GM21447 (cell line): ENCODE measurements around the gene ATG2A.
A peak's percentile ranks its signal among the peaks of the same experiment; 100 is the strongest.

Source experiments
- ATAC-seq: cut with Tn5 transposase; IDR thresholded peaks from one replicate; pipeline ENCODE4 v1.9.1; 2021; ENCODE audit not compliant: unreplicated experiment

The ATG2A gene

DNA sequence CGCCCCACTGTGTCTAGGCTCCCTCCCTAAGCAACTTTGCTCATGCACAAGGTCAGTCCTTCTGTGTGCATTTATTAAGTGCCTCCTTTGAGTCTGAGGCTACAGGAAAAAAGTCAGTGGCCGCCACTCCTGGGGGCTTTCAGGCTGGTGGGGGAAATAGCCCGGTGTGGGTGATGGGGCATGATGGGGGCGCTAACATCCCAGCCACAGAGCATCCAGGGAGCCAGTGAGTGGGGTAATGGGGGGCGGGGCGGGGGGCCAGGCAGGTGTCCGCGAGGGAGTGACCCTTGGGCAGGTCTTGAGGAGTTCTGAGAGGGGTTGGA lies 28.6 kb downstream of the ATG2A start:
- no peak for ATAC-seq

DNA sequence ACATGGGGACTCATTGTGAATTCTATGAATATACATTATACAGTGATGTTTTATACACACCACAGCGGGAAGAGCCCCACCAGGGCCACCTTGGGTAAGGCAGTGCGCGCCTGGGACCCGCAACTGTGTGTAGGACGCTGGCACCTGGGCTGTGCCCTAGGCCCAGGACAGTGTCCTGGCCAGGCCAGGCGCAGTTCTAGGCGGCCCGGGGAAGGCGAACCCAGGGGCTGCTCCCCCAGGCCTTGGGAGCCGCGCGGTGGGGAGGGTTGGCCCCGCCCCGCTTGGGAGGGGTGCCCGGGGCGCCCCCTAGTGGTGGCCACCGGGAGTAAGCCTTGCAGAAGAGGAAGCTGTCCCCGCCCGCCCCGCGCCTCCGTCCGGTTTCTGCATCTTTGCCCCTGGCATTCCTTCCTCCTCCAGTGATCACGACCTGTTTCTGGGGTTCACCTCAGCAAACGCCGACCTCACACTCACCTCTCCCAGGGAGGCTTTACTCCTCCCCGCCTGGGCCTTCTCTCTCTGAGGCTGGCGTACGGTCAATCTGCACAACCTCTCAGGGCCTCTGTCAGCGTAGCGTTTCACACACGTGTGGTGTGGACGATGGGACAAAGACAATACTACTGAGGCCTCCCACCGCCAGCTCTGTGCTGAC lies 29.1 kb downstream of the ATG2A start:
- ATAC-seq: peak; percentile 65

DNA sequence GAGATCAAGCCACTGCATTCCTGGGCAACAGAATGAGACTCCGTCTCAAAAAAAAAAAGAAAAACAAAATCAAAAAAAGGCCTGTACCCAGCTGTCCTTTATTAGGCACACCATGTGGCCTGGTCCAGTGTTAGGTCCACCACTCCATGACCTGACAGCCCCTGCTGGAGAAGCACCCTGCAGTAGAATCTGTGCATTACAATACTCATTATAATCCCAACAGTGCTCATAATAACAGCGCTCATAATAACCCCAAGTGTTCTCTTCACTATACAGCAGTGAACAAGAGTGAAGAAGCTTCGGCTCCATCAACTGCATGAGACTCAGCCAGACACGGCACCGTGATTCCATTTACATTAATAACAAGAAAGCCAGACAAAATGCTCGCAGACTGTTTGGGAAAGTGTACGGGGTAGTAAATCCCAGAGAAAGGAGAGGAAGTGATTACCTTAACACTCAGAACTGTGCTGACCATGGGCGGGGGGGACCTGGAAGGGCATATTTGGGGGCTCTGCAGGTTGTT lies 29.7 kb downstream of the ATG2A start:
- no peak for ATAC-seq

DNA sequence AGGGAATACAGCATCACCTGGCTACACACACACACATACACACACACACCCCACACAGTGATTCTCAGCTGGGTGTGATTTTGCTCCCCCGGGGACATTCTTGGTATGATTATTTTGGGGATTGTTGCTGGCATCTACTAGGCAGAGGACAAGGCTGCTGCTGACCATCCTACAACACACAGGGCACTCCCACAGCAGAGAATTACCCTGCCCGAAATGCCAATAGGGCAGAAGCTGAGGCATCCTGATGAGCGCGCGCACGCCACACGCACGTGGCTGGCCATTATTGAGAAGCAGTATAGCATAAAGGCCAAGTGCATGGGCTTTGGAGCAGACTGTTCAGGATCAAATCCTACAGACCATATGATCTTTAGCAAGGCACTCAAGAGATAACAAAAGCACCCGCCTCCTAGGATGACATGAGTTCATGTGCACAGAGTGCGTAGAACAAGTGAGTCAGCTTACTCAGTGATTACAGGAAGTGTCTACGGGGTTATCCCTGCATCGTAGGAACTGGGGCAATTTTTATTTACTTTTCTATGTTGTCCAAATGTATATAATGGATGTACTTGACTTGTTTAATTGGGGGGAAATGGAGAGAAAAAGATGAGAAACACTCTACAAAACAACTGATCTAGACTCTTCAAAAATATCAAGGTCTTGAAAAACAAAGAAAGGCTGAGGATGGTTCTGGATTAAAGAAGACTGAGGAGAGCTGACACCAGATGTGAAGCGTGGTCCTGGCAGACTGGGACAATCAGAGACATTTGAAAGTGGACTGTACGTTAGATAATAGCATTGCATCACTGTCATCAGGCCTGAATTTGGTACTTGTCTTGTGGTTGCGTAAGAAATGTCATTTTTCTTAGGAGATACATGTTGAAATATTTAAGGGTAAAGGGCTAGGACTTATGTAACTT lies 31.4 kb downstream of the ATG2A start:
- ATAC-seq: no peak

DNA sequence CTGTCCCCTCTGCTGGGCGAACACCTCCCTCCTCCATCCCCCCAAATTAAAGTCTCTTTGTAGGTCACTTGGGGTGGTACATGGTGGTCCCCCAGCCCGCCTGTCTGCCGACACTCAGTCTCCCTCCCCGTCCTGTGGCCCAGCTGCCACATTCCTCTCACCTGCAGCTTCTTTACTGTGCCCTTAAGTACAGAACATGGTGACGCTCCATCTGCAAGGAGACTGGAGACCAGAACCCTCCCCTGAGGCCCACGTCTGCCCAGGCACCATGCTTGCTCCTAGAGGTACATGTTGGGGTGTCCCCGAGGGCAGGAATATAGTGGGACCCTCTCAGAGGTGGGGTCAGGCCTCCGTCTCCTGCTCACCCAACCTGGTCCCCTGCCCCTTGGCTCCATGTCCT lies 33.0 kb downstream of the ATG2A start:
- ATAC-seq: no peak

DNA sequence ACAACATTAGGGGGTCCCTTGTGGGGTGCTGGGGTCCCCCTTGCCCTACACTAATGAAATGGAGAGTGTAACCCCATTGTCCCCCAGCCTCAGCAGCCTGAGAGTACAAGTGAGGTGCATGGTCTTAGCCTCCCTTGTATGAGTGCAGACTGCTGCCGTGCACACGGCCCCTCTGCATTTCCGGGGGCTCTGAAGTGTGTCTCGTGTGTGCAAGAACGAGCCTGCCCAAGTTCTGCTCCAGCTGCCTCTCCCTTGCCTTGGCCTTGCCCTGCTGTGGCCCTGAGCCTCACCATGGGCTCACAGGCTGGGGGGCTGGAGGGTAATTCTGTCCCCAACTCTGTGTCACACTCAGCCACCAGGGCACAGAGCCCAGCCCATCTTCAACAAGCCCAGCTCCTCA lies 33.4 kb downstream of the ATG2A start:
- ATAC-seq: no peak

DNA sequence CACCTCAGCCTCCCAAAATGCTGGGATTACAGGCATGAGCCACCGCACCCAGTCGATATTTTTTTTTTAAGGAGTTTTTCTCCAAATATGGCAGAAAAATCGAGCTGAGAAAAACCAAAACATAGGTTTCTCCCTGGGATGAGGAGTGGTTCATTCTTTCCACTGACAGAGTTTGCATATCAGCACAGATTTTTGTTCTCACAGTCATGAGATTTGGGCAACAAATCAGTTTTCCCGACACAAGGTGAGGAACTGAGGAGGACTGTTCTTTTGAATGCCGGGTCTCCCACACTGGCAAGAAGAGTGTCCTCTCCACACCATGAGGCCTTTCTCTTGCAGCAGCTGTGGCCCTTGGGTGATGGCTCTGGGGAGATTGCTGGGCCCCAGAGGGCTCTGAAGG lies 34.8 kb downstream of the ATG2A start:
- ATAC-seq: no peak

DNA sequence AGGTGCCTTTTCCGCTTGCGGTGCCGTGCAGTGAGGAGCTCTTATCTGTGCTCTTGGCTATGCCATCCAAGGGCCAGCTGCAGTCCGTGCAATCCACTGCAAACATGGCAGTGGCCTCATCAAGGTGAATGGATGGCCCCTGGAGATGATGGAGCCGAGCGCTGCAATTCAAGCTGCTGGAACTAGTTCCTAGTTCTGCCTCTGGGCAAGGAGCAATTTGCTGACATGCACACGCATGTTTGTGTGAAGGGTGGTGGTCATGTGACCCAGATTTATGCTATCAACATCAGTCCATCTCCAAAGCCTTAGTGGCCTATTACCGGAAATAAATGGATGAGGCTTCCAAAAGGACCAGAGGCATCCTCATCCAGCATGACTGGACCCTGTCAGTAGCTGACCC lies 35.5 kb downstream of the ATG2A start:
- ATAC-seq: no peak

DNA sequence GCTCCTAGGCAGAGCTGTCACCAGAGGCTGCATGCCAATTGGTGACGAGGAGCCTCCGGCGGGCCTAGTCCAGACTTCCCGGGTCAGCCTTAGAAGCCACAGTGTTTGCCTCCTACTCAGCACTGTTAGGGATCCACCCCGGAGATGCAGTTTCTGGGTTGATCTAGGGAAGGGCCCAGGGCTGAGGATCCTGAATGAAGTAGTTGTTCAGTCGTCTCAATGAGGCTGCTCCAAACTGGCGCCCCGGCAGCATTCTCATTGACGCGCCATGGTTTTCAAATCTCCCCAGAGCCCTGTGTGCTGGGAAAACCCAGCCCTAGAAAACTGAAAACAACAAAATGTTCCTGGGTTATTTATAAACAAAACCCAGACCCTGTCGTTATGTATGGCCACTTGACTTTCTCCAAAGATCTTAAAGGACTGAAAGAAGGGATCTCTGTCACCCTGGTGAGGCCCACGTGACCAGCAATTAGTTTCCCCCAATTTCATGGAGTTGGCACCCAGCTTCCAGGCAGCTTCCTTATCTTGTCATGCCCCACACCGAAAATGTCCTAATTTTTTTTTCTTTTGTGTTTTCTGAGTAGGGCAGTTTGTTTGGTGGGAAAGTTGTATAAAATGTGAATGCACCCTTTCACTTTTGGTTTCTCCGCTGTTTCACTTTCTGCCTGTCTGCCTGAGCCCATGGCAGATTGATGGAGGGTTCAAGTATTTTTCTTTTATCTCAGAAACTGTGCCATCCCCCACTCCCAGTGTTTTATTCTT lies 36.6 kb downstream of the ATG2A start:
- no peak for ATAC-seq

DNA sequence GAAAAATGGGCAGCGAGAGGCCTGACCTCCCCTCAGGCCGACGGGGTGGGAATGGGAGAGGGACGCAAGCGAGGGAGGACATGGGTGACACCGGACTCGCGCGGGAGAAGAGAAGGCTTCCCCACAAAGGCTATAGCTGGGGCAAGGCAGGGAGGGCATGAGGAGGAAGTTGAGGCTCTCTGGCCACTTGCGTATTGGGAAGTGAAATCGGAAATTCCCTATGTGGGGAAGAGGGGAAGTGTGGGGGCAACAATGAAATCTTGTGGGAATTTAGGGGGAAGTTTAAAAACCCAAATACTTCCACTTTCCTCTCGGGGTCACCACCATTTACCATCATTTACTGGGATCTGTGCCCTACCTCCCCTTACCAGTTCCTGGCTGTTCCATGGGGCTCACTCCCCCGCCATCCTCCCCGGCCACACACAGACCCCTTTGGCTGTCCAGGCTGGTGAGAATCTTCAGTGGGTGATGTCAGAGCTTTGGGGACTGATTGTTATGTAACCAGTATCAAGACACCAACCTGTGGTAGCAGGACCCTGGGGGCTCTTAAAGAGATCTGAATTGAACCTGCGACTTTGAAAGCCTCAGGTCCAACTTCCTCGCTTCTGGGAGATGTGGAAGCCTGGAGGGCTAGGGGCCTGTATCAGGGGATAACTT lies 37.6 kb downstream of the ATG2A start:
- ATAC-seq: peak; percentile 2

DNA sequence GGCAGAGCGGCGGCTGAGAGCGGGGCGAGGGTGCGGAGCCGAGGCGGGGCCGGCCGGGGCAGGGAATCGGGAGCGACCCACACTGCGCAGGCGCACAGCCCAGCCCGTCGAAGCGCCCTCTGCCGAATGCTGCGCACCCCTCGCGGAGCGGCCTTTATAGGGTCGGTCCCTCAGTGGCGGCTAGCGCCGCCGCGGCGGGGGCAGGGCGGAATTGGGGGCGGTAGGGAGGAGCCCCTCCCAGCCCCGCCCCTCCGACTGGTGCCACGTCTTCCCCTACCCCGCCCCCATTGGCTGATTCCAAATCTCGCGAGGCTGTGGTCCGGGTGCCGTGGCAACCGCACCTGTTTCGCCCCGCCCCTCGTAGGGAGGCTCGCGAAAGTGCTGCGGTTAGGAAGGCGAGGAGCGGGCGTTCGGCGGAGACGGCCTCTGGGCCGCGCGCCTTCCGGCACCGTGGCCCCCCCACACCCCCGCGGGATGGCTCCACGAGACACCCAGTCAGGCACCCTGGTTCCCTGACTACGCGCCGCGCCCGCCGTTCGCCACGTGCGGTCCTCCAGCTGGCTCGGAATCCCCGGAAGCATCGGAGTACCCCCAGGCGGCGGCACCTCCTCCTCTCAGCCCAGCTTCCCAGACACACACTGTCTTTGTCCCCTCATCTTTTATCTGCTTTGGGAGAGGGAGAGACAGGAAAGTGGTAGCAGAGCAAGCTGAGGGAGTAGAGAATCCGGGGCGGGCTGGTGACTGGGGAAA lies 38.3 kb downstream of the ATG2A start, which contains the start of gene EHD1:
Gene EHD1 (minus strand): TSS at position 128 of the 750 bp plus-strand sequence. CDS start 157 bp downstream, outside the sequence.
- ATAC-seq: peak; percentile 54

DNA sequence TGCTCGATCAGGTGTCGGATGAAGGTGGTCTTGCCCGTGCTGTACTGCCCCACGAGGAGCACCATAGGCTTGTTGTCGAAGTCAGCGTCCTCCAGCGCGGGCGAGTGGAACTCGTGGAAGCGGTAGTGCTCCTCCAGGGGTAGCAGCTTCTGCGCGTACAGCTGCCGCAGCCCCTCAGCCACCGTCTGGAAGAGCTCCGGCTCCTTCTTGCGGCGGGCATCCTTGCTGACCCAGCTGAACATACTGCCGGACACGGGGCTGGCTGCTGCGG lies 38.9 kb downstream of the ATG2A start:
- ATAC-seq: peak; percentile 4

DNA sequence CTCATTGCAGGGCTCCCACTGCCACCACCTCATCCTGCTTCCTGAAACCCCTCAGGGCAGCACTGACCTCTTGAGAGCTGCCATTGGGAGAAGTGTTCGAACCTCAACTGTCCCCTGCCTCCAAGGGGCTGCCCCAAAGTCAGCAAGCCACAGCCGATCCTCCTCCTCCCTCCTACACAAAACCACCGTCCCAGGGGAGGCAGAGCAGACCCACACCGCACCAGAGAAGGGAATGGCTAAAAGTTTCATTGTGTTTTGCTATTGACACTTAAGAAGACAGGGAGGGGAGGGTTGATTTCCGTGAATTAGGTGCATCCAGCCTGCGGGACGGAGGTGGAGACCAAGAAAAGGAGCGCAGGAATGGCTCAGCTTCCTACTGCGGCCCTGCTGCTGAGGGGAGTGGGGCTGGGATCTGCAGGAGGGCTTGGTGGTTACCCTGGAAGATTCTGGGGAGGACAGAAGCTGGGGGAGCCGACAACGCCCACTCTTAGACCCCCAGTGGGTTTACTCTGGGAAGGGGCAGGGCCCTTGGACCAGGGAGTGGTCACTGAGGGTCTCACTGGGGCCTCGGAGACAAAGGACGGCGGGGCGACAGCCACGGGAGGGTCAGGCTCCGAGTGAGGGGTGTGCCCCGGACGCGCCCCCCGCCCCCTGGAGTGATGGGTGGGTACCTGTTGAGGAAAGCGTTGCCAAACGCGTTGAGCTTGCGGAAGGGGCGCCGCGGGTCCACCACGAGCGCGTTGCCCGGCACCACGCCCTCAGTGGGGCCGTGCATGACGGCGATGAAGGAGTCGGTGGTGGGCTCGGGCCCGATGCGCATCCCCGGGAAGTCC lies 39.4 kb downstream of the ATG2A start:
- no peak for ATAC-seq

DNA sequence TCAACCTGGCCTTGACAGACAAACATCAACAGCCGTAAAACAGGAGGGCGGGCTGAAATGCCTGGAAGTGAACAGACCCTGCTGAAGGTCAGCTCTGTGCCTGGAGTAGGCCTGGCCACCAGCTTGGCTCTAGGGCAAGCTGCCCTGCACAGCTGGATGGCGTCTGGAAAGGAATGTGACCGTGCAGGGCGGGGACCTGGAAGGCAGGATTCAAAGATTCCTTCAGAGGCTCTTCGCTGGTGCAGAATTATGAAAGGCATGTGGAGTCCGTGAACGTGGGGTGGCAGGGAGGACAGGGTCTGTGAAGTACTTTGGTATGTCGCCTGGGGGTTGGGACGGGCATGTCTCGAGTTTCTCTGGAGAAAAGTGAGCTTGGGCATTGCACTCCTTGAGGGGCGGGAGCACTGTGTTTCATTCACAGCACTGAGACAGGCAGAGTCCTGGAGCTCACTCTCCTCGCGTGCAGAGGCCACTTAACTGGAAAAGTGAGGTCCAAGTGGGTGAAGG lies 40.1 kb downstream of the ATG2A start:
- ATAC-seq: no peak

DNA sequence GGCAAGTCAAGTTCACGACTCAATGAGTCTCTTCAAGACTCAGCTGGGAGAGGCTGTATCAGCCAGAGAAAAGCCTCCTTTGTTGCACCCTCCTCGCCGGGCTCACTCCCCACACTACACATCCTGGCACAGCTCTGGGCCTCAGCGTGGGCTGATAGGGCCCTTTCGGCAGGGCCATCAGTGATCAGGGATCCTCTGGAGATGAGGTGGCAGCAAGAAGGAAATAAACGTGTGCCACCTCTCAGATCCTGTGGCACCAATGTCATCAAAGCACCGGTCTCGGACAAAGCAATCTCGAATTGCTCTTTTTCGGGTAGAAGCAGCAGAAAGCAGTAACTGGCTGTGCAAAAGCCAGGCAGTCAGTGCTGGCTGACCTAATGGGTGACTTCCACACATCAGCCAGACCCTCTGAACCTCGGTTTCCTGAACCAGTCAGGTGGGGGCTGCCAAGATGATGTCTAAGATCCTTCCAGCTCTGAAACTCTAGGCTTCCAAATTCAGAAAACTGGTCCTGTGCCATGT lies 40.7 kb downstream of the ATG2A start:
- no peak for ATAC-seq

DNA sequence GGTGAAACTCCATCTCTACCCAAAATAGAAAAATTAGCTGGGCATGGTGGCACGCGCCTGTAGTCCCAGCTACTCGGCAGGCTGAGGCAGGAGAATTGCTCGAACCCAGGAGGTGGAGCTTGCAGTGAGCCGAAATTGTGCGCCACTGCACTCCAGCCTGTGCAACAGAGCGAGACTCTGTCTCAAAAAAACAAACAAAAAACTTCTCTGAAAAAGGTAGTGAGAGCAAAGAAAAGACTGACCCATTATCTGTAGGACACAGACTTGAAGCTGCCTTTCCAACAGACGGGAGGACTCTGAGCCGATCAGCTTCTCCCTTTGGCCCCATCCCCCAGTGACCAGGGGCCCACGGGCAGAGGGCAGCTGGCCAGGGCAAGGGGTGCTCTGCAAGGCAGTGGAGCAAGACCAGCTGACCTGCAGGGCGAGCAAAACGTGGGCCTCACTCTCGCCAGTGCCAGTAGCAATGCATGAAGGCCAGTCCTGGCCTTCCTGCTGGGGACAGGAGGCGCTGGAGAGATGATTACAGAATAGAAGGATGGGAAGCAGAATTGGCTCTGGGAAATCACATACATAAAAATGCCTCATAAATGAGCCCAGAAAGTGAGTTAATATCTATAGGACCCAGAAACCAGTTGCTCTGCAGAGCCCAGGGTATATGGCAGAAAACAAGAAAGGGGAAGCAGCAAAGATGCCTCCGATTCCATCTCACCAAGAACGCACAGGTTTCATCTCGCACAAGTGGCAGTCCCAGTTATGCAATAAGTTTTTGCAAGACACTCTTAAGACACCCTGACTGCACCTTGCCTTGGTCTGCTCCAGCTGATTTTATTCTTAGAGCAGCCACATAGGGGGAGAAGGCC lies 41.4 kb downstream of the ATG2A start:
- no peak for ATAC-seq

DNA sequence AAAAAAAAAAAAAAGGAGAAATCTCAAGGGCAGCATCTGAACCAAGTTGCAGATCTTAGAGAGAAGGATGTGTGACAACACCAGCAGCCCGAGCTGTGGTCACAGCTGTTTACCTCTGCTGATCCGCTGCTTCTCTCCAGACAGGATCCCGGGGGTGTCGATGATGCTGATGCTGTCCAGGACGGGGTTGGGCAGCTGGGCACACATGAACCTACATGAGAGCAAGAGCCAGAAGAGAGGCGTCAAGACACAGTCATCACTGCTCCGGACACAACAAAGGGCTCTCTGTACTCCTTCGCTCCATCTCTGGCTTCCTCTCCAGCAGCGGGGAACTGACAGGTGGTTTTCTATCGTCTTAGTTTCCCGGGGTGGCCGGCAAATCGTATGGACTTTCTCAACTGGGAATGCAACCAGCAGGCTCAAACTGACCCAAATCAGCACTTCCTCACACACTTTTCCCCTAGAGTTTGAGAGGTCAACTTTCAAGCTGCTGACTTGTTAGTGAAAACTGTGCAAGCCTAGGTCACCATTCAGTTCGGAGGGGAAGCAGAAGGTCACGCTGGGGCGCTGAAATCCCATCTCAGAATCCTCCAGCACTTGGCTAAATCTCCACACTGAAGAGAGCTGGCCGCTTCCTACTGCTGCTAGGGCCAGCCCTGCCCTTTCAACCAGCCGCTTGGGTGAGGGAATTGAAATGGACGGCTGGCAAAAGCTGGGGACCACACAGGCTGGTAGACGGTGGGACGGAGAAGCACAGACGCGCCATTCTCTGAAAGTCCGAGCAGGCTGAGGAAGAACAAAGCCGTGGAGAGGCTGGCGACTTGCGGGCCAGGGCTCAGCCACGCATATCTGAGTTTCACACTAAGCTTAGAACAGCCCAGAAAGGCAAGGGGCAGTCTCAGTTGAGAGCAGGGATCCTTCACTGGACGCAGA lies 42.4 kb downstream of the ATG2A start:
- ATAC-seq: no peak
